Mesothelial cell of epicardium (in vitro differentiated cells): ENCODE data around the gene ZFPM1. TPM values are rescaled to one million over a fixed set of nuclear protein-coding genes. Genes with fewer than 3 reads are reported as not detected.
A peak's percentile ranks its signal among the peaks of the same experiment; 100 is the strongest.

Source experiments
- DNase-seq, 2 experiments: peaks; one replicate each; pipeline ENCODE4 v3.0.0; 2021; ENCODE audit warnings: low spot score in 2 of 2; ENCODE audit not compliant: unreplicated experiment in 2 of 2
- H3K27ac Mint-ChIP-seq: 2 replicates; pipeline ENCODE4 v1.8.0; 2021; ENCODE audit warnings: mixed read lengths
- H3K27me3 Mint-ChIP-seq: 2 replicates; pipeline ENCODE4 v1.8.0; 2021; ENCODE audit warnings: low read depth, mixed read lengths
- H3K36me3 Mint-ChIP-seq: 2 replicates; pipeline ENCODE4 v1.8.0; 2021; ENCODE audit warnings: mixed read lengths
- H3K4me1 Mint-ChIP-seq: 2 replicates; pipeline ENCODE4 v1.8.0; 2021; ENCODE audit warnings: mixed read lengths
- H3K4me3 Mint-ChIP-seq: 2 replicates; pipeline ENCODE4 v1.8.0; 2021; ENCODE audit warnings: mild to moderate bottlenecking, moderate library complexity, mixed read lengths
- H3K9me3 Mint-ChIP-seq: 2 replicates; pipeline ENCODE4 v1.8.0; 2021; ENCODE audit warnings: mixed read lengths
- CTCF ChIP-seq: fragments of 200-600 bp; sonication (generic); IDR thresholded peaks from one replicate; pipeline ENCODE4 v1.5.0; 2021; ENCODE audit warnings: antibody characterized with exemption; ENCODE audit not compliant: unreplicated experiment
- total RNA-seq: library from RNA; stranded (reverse); gene quantifications from 3 replicates; pipeline ENCODE4 v1.2.1, GENCODE V29; 2021

The ZFPM1 gene
- total RNA-seq, 1 donor from 2014 or later = 56.2 TPM

GRCh38 chr16:88556294-88556988, 103.4 kb downstream of the ZFPM1 start:
- no peak for TF ChIP-seq CTCF
- peaks cover 38% of the 10 kb centered on the region for H3K27me3 Mint-ChIP-seq
- H3K4me1 Mint-ChIP-seq = peaks cover 4% of the 10 kb centered on the region
- H3K9me3 Mint-ChIP-seq = no peaks in the 10 kb centered on the region
- H3K4me3 Mint-ChIP-seq = no peak overlapping the region
- no peaks in the 10 kb centered on the region for H3K36me3 Mint-ChIP-seq
- no peak for DNase-seq
- H3K27ac Mint-ChIP-seq = no peak overlapping the region

GRCh38 chr16:88558457-88559442, 105.7 kb downstream of the ZFPM1 start:
- peaks cover 33% of the 10 kb centered on the region for H3K27me3 Mint-ChIP-seq
- no peak for DNase-seq

GRCh38 chr16:88560714-88561484, 107.8 kb downstream of the ZFPM1 start:
- no peaks in the 10 kb centered on the region for H3K36me3 Mint-ChIP-seq
- no peaks in the 10 kb centered on the region for H3K9me3 Mint-ChIP-seq
- no peak overlapping the region for H3K27ac Mint-ChIP-seq
- DNase-seq = peak in 1 of 2 experiments; percentile 59
- H3K4me1 Mint-ChIP-seq = peaks cover 6% of the 10 kb centered on the region
- peaks cover 23% of the 10 kb centered on the region for H3K27me3 Mint-ChIP-seq
- TF ChIP-seq CTCF = no peak
- H3K4me3 Mint-ChIP-seq = no peak overlapping the region

More at GRCh38 chr16:88558457-88559442, 105.7 kb downstream of the ZFPM1 start:
- H3K4me1 Mint-ChIP-seq = peaks cover 6% of the 10 kb centered on the region
- H3K36me3 Mint-ChIP-seq = no peaks in the 10 kb centered on the region
- TF ChIP-seq CTCF = peak; percentile 40
- no peaks in the 10 kb centered on the region for H3K9me3 Mint-ChIP-seq
- peak overlapping the region; percentile 43 for H3K27ac Mint-ChIP-seq
- H3K4me3 Mint-ChIP-seq = no peak overlapping the region

- Mint-ChIP-seq H3K9me3 (no peaks in the 10 kb centered on the region), H3K27me3 (peaks cover 16% of the 10 kb centered on the region), H3K27ac (no peak overlapping the region), H3K4me1 (peaks cover 6% of the 10 kb centered on the region), H3K36me3 (no peaks in the 10 kb centered on the region), H3K4me3 (no peak overlapping the region)
- TF ChIP-seq CTCF = no peak
- peak in 1 of 2 experiments; percentile 60 for DNase-seq
Observed at GRCh38 chr16:88561485-88562359, 108.6 kb downstream of the ZFPM1 start.
